ENCODE results near the gene CRISPLD2.
A peak's percentile ranks its signal among the peaks of the same experiment; 100 is the strongest.

Gene CRISPLD2

DNA sequence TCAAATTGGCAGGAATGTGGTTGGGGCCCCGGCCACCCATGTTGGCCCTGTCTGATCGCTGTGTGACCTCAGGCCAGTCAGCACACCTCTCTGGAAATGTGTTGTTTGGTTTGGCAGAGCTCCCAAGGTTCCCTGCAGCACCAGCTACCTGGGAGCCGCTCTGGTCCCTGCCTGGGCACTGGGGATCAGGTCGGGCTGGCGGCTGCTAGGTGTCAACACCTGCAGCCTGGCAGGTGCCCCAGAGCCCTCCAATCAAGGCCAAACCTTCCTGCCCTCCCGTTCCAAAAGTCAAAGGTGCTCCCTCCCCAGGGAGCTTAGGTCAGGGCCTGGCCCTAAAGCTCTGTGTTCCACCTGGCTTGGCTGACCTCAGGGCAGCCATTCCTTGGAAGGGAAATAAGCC lies 135.6 kb downstream of the CRISPLD2 start:
- TF ChIP-seq YY1 (IDR thresholded peaks at IDR 0.05; ENCODE audit: low read depth) (no peak), USF1 (IDR thresholded peaks at IDR 0.05) (no peak), CEBPB (IDR thresholded peaks at IDR 0.05) (no peak)

GRCh38 chr16:84957192-84957591 lies 137.4 kb downstream of the CRISPLD2 start:
- TF ChIP-seq CREB1 (IDR thresholded peaks at IDR 0.05; ENCODE audit: low read depth) = no peak
- no peak for TF ChIP-seq USF1 (IDR thresholded peaks at IDR 0.05)
- no peak for TF ChIP-seq RAD21 (IDR thresholded peaks at IDR 0.05; ENCODE audit: low read depth)
- no peak for TF ChIP-seq FOXM1 (IDR thresholded peaks at IDR 0.05; ENCODE audit: borderline replicate concordance, low read depth)
- no peak for TF ChIP-seq TCF12 (IDR thresholded peaks at IDR 0.05; ENCODE audit: low read depth)
- no peak for TF ChIP-seq CEBPB (IDR thresholded peaks at IDR 0.05)
- TF ChIP-seq TAF1 (IDR thresholded peaks at IDR 0.05; ENCODE audit: low read depth) = no peak
- TF ChIP-seq NFIC (IDR thresholded peaks at IDR 0.05) = no peak
- no peak for TF ChIP-seq EP300 (IDR thresholded peaks at IDR 0.05; ENCODE audit: borderline replicate concordance)
- no peak for TF ChIP-seq YY1 (IDR thresholded peaks at IDR 0.05; ENCODE audit: low read depth)
- TF ChIP-seq, protein P1, sequence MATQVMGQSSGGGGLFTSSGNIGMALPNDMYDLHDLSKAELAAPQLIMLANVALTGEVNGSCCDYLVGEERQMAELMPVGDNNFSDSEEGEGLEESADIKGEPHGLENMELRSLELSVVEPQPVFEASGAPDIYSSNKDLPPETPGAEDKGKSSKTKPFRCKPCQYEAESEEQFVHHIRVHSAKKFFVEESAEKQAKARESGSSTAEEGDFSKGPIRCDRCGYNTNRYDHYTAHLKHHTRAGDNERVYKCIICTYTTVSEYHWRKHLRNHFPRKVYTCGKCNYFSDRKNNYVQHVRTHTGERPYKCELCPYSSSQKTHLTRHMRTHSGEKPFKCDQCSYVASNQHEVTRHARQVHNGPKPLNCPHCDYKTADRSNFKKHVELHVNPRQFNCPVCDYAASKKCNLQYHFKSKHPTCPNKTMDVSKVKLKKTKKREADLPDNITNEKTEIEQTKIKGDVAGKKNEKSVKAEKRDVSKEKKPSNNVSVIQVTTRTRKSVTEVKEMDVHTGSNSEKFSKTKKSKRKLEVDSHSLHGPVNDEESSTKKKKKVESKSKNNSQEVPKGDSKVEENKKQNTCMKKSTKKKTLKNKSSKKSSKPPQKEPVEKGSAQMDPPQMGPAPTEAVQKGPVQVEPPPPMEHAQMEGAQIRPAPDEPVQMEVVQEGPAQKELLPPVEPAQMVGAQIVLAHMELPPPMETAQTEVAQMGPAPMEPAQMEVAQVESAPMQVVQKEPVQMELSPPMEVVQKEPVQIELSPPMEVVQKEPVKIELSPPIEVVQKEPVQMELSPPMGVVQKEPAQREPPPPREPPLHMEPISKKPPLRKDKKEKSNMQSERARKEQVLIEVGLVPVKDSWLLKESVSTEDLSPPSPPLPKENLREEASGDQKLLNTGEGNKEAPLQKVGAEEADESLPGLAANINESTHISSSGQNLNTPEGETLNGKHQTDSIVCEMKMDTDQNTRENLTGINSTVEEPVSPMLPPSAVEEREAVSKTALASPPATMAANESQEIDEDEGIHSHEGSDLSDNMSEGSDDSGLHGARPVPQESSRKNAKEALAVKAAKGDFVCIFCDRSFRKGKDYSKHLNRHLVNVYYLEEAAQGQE (IDR thresholded peaks at IDR 0.05; ENCODE audit: low read depth) = no peak
- TF ChIP-seq, protein P2, sequence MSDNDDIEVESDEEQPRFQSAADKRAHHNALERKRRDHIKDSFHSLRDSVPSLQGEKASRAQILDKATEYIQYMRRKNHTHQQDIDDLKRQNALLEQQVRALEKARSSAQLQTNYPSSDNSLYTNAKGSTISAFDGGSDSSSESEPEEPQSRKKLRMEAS (IDR thresholded peaks at IDR 0.05) = no peak
- no peak for TF ChIP-seq TEAD4 (IDR thresholded peaks at IDR 0.05)
- no peak for TF ChIP-seq ZBTB7A (IDR thresholded peaks at IDR 0.05; ENCODE audit: low read depth)
- no peak for TF ChIP-seq EGR1 (IDR thresholded peaks at IDR 0.05)

GRCh38 chr16:84957792-84958191 lies 138.0 kb downstream of the CRISPLD2 start:
- TF ChIP-seq USF1 (IDR thresholded peaks at IDR 0.05) = peak; percentile 76
- no peak for TF ChIP-seq YY1 (IDR thresholded peaks at IDR 0.05; ENCODE audit: low read depth)

All from Ishikawa (cell line).